GM18858 (cell line): ENCODE measurements around the gene ADARB1.

Experiments used
- ATAC-seq: cut with Tn5 transposase; IDR thresholded peaks from one replicate; pipeline ENCODE4 v1.9.1; 2021; ENCODE audit not compliant: unreplicated experiment

The ADARB1 gene

GRCh38 chr21:45190013-45190412, 115.6 kb downstream of the ADARB1 start:
- ATAC-seq: no peak

- no peak for ATAC-seq
These were observed 118.0 kb downstream of the ADARB1 start for GRCh38 chr21:45192332-45192731.

GRCh38 chr21:45196620-45197019, 122.2 kb downstream of the ADARB1 start:
- no peak for ATAC-seq

GRCh38 chr21:45199201-45199600, 124.8 kb downstream of the ADARB1 start:
- no peak for ATAC-seq

- no peak for ATAC-seq
These were observed 125.7 kb downstream of the ADARB1 start for GRCh38 chr21:45200031-45200430.

GRCh38 chr21:45200581-45201296, 126.4 kb downstream of the ADARB1 start:
- ATAC-seq: no peak

- ATAC-seq: no peak
These were observed 128.0 kb downstream of the ADARB1 start for GRCh38 chr21:45202344-45202743.

GRCh38 chr21:45202889-45203288, 128.5 kb downstream of the ADARB1 start:
- ATAC-seq: no peak

GRCh38 chr21:45203983-45204382, 129.6 kb downstream of the ADARB1 start:
- no peak for ATAC-seq

- no peak for ATAC-seq
These were observed 130.0 kb downstream of the ADARB1 start for GRCh38 chr21:45204395-45204794.

GRCh38 chr21:45207839-45208626, 133.7 kb downstream of the ADARB1 start:
- no peak for ATAC-seq

GRCh38 chr21:45208627-45208951, 134.2 kb downstream of the ADARB1 start:
- no peak for ATAC-seq

GRCh38 chr21:45209046-45209445, 134.7 kb downstream of the ADARB1 start:
- no peak for ATAC-seq

- ATAC-seq: no peak
These were observed 135.4 kb downstream of the ADARB1 start for GRCh38 chr21:45209685-45210284.

GRCh38 chr21:45210461-45210983, 136.1 kb downstream of the ADARB1 start:
- ATAC-seq: no peak

- no peak for ATAC-seq
These were observed 137.3 kb downstream of the ADARB1 start for GRCh38 chr21:45211661-45212060.

- ATAC-seq: no peak
These were observed 139.0 kb downstream of the ADARB1 start for GRCh38 chr21:45213392-45213791.

- no peak for ATAC-seq
These were observed 140.8 kb downstream of the ADARB1 start for GRCh38 chr21:45215213-45215612.

- no peak for ATAC-seq
These were observed 142.6 kb downstream of the ADARB1 start for GRCh38 chr21:45217010-45217409.

GRCh38 chr21:45219517-45219916, 145.1 kb downstream of the ADARB1 start:
- ATAC-seq: no peak

- no peak for ATAC-seq
These were observed 145.7 kb downstream of the ADARB1 start for GRCh38 chr21:45220071-45220481.
